ENCODE data around the gene CCL7.
A peak's percentile ranks its signal among the peaks of the same experiment; 100 is the strongest.
"Not testable (repeated sequence)": the region's sequence is repeated elsewhere in the genome, so short reads cannot be mapped to it uniquely, and the experiment has no call there.

Gene CCL7

GRCh38 chr17:34269969-34270368 is at the start of gene CCL7:
Gene CCL7 (plus strand): TSS chr17:34270221. CDS start chr17:34270291, 70 bp downstream.
- no peak for DNase-seq

- DNase-seq, result no peak
Measured at GRCh38 chr17:34220752-34221395, 49.1 kb upstream of the CCL7 start.

GRCh38 chr17:34221411-34221810 is 48.6 kb upstream of the CCL7 start:
- no peak for DNase-seq

GRCh38 chr17:34222722-34223497 is 47.1 kb upstream of the CCL7 start:
- DNase-seq, result no peak

GRCh38 chr17:34225046-34225445 is 45.0 kb upstream of the CCL7 start:
- no peak for DNase-seq

GRCh38 chr17:34226011-34226743 is 43.8 kb upstream of the CCL7 start:
- no peak for DNase-seq

DNA sequence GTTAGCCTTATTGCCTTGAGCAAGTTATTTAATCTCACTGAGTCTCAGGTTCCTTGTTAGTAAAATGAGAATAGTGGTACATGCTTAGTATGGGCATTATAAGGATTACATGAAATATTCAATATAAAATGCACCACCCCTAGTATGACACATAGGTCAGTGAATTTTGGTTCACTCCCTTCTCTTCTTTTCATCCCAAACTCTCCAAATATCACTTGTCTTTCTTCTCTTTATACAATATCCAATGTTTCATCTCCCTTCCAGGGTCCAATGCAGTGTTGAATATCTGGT is 43.3 kb upstream of the CCL7 start:
- no peak for DNase-seq

DNA sequence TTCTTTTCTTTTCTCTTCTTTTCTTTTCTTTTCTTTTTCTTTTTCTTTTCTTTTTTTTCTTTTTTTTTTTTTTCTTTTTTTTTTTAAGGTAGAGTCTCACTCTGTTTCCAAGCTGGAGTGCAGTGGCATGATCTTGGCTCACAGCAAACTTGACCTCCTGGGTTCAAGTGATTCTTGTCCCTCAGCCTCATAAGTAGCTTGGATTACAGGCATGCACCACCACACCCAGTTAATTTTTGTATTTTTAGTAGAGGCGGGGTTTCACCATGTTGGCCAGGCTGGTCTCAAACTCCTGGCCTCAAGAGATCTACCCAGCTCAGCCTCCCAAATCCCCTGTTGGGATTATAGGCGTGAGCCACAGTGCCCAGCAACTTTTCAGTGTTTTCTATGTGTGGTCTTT is 42.7 kb upstream of the CCL7 start:
- DNase-seq, result not testable (repeated sequence)

GRCh38 chr17:34227707-34228106 is 42.3 kb upstream of the CCL7 start:
- no peak for DNase-seq

DNA sequence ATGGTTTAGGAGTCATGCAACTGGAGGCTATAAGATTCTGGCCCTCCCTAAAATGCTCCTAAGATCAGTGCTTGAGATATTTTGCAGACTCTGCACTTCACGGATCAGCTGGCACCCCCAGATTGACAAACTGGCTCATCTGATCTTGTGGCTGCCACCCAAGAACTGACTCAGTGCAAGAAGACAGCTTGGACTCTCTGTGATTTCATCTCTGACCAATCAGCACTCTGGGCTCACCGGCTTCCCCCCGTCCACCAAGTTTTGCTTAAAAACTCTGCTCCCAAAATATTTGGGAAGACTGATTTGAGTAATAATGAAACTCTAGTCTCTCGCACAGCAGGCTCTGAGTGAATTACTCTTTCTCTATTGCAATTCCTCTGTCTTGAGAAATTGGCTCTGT is 41.2 kb upstream of the CCL7 start:
- DNase-seq, result no peak

DNA sequence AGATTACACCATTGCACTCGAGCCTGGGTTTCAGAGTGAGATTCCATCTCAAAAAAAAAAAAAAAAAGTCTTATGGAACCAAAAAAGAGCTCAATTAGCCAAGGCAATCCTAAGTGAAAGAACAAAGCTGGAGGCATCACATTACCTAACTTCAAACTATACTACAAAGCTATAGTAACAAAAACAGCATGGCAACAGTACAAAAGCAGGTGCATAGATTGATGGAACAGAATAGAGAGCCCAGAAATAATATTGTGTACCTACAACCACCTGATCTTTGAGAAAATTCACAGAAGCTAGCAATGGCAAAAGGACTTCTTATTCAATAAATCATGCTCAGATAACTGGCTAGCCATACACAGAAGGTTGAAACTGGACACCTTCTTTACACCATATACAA is 39.7 kb upstream of the CCL7 start:
- DNase-seq, result no peak

GRCh38 chr17:34234616-34235015 is 35.4 kb upstream of the CCL7 start:
- DNase-seq, result no peak

DNA sequence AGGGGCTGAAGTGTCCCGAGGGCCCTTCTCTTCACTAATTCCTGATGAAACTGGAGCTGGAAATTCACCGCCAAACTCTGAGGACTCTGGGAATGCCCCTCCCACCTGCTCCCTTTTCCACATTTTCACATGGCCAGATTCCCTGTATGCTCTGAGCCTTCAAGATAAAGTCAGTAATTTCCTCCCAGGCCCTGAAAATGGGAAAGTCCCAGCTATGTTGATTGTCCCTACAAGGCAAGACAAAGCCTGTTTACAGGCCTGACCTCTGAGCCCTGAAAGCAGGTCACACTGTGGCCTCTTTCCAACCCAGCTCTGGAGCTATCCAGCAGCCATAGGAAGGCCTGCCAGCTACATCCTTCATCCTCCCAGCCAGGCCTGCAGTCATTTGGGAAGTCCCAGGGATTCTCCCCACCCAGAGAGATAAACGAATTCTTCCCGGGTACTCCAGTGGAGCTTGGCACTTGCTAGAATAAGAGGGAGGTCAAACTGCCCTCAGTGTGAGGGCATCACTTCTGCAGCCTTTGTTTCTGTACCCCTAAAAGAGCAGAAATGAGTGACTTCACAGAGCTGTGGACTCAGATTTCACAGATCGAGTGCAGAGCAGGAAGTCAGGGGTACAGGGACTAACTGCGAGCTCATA is 34.5 kb upstream of the CCL7 start:
- DNase-seq, result no peak

DNA sequence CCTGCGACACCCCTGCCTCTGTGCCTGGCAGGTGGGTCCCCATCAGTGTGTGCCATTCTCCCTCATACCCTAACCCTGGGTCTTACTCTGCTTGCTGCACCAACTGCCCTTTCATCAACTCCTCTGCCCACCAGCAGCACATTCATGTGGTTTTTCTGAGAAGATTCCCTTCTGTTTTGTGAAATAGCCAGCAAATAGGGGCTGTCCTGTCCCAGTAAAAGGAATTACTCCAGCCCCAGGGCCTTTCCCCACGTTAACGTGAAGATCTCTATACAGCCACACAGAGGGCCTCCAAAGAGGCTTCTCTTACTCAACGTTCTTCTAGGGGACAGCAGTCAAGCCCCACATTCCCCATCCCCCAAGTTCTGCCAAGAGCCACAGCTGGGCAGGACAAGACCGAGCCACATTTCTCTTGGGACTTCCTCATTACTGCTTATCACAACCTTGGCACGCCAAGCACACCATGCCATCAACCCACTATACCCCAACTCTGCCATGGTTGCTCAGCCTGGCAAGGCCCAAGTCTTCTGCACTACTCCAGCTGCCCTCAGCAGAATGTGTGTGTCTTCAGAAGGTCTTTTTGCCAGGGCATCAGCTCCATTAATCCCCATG is 33.6 kb upstream of the CCL7 start:
- no peak for DNase-seq

GRCh38 chr17:34237458-34237857 is 32.6 kb upstream of the CCL7 start:
- DNase-seq, result no peak

GRCh38 chr17:34241062-34241461 is 29.0 kb upstream of the CCL7 start:
- DNase-seq, result peak; percentile 36

- peak; percentile 4 for DNase-seq
Measured at GRCh38 chr17:34242587-34243363, 27.2 kb upstream of the CCL7 start.

GRCh38 chr17:34243364-34244320 is 26.4 kb upstream of the CCL7 start:
- peak; percentile 11 for DNase-seq

- no peak for DNase-seq
Measured at GRCh38 chr17:34245351-34245905, 24.6 kb upstream of the CCL7 start.

DNA sequence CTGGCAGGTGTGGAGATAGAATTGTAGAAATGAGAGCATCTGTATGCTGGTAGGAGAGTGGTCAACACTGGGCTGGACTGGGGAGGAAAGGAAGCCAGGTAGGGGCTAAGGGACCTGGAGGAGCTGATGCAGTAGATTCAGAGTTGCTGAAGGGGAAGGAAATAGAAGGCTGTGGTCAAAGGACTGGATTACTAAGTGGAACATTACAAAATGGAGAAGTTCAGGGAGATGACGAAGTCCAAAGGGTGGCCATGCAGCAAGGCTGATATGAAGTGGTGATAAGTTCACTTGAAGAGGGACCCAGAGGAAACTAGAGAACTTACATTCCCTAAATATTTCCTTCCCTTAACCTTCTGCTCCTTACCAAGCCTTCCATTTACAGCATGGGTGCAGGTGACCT is 23.6 kb upstream of the CCL7 start:
- DNase-seq, result peak; percentile 32

GRCh38 chr17:34246881-34247280 is 23.1 kb upstream of the CCL7 start:
- DNase-seq, result no peak
